Activated CD4-positive, alpha-beta T cell treated with anti-CD3 and anti-CD28 coated beads, Interleukin-2, amount 50 U/mL, for 1 hour (primary cell): ENCODE data around the gene MYL5.
A peak's percentile ranks its signal among the peaks of the same experiment; 100 is the strongest.
"Not testable (repeated sequence)": the region's sequence is repeated elsewhere in the genome, so short reads cannot be mapped to it uniquely, and the experiment has no call there.

ENCODE experiments used
- DNase-seq: peaks from one replicate; pipeline ENCODE4 v3.0.0-alpha.2; 2020

MYL5 gene

GRCh38 chr4:674172-675035 lies at the start of gene MYL5, which contains the start of gene ATP5ME:
MYL5 (plus strand) TSS chr4:674542; CDS start chr4:678027, 3,485 bp downstream.
ATP5ME (minus strand) TSS chr4:674276; CDS start chr4:674247, 29 bp downstream.
- peak; percentile 97 for DNase-seq

DNA sequence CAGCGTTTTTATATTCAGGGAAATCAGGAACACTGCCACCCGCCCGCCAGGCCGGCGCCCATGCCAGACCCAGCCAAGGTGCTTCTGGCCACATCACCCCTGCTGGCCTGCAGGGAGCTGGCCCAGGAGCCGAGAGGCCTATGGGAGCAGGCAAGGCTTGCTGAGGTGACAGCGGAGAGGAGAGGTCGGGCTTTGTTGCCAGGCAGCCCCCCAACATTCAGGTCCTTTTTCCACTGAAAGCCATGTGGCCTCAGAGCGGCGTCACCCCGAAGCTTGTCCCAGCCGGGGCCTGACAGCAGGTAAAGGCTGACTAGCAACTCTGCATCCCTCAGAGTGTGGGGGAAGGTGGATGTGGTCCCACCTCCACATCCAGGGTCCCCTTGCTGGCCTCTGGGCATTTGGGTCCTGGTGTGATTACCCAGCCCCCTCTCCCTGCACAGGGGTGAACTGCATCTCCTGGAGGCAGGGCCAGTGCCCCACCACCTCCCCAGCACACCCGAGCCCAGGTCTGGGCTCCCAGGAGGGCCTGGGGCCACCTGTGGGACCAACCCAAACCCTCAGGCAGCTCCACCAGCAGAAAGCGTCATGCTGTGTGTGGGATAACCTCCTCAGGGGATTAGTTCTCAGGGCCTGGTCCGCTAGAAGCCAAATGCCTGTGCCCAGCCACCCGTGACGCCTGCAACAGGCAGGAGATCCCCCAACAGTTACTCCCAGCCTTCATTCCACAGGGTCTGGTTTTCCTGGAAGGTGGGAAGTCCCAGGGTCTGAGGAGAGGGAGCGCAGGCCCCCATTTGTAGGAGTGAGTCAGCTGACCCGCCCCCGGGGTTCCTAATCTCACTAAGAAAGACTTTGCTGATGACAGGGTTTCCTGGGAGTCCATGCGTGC lies 49.4 kb upstream of the MYL5 start, which contains the start of gene PDE6B:
PDE6B (plus strand) TSS at position 869 of the 886 bp plus-strand sequence. CDS start 54 bp downstream, outside the sequence.
- no peak for DNase-seq

DNA sequence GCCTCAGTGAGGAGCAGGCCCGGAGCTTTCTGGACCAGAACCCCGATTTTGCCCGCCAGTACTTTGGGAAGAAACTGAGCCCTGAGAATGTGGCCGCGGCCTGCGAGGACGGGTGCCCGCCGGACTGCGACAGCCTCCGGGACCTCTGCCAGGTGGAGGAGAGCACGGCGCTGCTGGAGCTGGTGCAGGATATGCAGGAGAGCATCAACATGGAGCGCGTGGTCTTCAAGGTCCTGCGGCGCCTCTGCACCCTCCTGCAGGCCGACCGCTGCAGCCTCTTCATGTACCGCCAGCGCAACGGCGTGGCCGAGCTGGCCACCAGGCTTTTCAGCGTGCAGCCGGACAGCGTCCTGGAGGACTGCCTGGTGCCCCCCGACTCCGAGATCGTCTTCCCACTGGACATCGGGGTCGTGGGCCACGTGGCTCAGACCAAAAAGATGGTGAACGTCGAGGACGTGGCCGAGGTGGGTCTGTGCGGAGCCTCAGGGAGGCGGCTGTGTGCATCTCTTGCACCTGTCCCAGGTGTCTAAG lies 48.6 kb upstream of the MYL5 start:
- no peak for DNase-seq

DNA sequence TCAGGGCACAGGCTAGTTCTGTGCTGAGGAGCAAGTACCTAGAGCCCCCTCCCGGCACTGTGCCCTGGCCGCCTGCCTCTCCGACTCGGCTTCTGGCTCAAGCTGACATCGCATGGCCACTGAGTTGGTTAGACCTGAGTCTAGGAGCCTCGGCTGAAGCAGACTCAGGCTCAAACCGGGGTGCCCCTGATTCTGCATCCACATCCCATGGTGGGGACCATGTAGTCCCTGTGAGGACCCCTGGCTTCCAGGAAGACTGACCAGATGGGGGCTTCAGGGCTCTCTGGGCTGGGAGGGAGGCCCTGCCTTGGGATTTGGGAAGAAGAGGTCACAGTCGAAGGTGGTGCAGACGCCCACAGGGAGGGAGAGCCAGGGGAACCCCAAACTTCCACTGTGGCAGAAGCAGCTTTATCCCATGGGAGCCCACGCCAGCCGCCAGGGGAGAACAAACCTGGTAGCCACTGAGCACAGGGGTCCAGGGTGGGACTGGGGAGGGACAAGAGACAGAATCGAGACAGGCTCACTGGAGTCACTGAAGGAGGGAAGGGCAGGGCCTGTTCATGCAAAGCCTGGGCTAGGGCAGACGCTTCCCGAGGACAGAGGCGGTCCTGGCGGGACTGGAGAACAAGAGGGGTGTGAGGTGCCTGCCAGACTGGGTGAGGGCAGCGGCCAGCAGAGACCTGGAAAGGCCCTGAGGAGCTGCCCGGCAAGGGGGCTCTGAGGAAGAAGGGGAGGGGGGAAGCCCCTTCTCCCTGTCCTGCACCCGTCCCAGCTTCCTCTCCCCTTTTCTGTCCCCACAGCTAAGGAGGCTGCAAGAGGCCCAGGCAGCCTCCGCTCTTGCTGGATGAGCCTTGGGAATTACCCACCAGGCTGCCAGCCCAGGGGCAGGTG lies 47.9 kb upstream of the MYL5 start:
- no peak for DNase-seq

DNA sequence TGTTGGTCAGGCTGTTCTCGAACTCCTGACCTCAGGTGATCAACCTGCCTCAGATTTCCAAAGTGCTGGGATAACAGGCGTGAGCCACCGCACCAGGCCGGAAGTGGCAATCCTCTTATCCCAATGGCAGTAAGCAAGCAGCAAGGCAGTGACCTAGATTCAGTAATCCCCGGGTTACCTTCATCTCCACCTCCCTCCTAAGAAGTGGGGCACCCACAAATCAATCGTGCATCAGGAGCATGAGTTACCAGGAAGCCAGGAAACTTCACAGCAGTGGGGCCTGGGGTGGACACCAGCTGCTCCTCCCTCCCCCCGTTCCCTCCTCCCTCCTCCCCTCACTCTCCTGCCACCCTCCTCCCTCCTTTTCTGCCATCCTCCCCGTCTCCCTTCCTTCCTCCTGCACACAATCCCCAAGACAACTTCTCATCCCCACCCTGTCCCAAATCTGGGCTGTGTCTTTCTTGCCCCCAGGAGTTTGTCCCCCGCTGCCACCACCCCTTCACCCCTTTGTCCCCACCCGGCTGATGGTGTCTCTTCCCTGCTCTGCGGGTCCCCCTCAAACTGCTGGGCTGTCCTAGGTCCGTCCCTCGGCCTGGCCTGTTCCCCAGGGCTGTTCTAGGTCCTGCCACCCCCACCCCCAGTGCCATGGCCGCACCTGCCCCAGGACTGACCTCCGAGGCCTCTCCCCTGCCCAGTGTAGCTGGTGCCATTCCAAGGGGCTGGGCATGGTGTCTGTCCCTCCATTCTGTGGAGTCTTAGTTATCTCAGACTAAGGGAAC lies 46.8 kb upstream of the MYL5 start:
- no peak for DNase-seq

- DNase-seq = no peak
Observed at GRCh38 chr4:628311-628741, 46.0 kb upstream of the MYL5 start.

DNA sequence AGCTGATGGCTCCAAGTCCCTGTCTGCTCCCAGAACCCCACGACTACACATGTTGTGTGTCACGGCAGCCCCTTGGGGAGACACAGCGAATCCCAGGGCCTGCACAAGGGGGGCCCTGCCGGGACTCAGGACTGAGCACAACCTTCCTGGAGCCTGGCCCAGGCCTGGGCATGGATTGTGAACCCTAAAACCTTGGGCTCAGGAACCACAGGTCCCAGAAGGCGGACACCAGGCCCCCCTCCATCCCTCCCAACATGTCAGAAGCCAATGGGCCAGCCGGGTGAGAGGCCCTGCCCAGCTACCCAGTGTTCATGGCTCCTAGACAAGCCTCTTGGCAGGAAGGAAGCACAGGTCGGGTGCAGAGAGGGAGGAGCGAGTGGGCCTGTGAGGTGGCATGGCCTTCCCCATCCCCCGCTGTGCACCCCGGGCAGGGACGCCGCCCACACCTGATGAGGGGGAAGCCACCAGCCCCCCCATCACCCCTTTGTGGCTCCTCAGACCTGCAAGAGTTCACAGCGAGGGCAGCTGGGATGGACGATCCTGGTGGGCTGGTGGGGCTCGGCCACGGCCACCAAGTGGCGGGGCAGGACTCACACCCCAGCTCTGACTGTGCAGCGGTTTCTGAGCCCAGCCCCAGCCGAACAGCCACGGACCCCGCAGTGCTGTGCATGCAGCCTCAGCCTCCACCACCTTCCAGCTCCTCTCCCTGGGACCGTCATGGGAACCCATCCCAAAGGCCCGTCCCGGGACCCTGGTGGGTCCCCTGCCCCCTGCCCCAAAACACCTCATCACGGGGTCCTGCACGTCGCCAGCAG lies 45.3 kb upstream of the MYL5 start:
- DNase-seq = no peak

DNA sequence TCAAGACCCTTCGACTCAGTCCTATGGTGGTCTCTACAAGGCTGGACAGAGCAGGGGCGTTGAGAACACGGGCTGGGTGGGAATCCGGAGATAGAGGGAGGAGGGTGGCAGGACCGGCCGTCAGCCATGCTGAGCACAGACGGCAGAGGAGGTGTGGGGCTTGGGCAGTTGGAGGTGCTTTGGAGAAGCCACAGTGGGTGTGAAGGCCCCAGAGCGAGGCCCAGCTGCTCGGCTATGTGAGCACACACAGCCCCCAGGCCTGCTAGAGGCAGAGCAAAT lies 44.8 kb upstream of the MYL5 start:
- no peak for DNase-seq

GRCh38 chr4:629915-630641 lies 44.3 kb upstream of the MYL5 start:
- no peak for DNase-seq

DNA sequence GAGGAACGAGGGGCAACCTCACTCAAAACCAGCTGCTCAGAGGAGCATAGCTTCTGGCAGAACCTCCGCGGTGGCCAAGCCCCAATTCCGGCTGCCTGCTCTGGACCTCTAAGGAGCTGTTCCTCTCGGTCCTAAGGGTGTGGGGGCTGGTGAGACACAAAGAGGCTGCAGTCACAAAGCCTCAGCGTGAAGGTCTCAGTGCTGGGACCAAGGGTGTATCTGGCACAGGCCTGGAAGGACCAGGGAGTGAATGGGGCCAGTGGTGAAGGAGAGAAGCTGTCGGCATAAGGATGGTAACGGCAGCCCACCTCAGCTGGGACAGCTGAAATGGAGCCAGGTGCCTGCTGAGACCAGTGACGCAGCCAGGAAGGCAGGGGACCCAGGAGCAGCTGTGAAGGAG lies 43.7 kb upstream of the MYL5 start:
- no peak for DNase-seq

DNA sequence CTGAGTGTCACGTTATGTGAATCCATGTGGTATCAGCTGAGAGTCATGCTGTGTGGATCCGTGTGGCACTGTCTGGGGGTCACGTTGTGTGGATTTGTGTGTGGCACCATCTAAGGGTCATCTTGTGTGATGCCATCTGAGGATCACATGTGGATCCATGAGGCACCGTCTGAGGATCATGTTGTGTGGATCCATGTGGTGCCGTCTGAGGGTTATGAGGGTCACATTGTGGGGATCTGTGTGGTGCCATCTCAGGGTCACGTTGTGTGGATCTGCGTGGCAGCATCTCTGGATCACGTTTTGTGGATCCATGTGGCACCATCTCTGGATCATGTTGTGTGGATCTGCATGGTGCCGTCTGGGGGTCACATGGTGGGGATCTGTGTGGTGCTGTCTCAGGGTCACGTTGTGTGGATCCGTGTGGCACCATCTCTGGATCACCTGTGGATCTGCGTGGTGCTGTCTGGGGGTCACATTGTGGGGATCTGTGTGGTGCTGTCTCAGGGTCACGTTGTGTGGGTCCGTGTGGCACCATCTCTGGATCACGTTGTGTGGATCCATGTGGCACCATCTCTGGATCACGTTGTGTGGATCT lies 42.0 kb upstream of the MYL5 start:
- DNase-seq = no peak

DNA sequence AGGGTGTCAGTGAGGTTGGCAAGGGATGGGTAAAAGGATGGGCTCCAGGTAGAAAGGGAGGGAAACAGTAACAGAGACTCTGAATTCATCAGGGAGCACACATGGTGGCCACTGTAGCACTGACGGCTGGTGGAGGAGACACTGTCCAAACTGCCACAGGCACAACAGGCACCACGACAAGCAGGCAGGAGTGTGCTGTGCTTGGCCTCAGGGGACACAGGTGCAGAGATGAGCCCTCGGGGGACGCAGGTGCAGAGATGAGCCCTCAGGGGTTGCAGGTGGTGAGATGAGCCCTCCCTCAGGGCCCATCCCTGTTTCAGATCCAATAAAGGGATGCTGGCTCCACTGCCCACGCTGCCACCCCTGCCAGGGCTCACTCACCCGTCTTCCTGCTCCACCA lies 41.4 kb upstream of the MYL5 start:
- DNase-seq = no peak

GRCh38 chr4:633406-633805 lies 40.9 kb upstream of the MYL5 start:
- no peak for DNase-seq

DNA sequence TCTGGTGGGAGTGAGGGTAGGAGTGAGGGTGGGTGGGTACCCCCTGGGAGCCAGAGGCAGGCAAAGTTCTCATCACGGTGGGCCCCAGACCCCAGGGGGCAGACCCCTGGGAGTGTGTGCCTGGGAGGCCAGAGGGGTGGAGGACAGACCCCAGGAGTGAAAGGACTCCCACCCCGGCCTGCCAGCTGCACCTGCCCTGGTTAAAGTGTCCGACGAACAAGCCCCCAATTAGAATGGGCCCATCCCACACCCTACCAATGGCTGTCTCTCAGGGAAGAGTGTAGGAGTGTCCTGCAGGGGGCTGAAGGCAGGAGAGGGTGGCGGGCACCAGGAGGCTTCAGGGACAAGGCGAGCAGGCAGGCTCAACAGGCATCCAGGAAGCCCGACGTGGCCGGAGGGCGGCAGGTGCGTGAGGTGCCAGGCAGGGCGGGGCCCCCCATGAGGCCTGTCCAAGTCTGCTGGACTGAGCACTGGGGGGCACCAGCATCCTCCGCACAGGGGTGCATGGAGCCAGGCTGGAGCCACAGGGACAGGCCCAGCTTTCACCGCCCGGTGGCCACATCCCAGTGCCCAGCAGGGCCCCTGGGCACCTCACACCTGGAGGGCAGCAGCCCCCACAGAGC lies 40.3 kb upstream of the MYL5 start:
- no peak for DNase-seq

DNA sequence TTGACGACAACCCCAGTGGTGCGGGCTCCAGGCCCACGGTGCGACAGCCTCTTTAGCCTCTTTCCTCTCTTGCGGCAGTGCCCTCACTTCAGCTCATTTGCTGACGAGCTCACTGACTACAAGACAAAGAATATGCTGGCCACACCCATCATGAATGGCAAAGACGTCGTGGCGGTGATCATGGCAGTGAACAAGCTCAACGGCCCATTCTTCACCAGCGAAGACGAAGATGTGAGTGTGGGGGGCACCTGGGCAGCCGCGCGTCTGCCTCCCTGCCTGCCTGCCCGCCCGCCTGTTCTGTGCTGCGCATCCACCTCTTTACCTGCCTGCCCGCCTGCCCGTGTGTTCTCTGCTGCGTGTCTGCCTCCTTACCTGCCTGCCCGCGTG lies 39.8 kb upstream of the MYL5 start:
- no peak for DNase-seq

- DNase-seq = not testable (repeated sequence)
Observed at GRCh38 chr4:635066-635835, 39.1 kb upstream of the MYL5 start.

- DNase-seq = no peak
Observed at GRCh38 chr4:635851-636627, 38.3 kb upstream of the MYL5 start.
